ENCODE measurements around the gene PTH2R.

DNA sequence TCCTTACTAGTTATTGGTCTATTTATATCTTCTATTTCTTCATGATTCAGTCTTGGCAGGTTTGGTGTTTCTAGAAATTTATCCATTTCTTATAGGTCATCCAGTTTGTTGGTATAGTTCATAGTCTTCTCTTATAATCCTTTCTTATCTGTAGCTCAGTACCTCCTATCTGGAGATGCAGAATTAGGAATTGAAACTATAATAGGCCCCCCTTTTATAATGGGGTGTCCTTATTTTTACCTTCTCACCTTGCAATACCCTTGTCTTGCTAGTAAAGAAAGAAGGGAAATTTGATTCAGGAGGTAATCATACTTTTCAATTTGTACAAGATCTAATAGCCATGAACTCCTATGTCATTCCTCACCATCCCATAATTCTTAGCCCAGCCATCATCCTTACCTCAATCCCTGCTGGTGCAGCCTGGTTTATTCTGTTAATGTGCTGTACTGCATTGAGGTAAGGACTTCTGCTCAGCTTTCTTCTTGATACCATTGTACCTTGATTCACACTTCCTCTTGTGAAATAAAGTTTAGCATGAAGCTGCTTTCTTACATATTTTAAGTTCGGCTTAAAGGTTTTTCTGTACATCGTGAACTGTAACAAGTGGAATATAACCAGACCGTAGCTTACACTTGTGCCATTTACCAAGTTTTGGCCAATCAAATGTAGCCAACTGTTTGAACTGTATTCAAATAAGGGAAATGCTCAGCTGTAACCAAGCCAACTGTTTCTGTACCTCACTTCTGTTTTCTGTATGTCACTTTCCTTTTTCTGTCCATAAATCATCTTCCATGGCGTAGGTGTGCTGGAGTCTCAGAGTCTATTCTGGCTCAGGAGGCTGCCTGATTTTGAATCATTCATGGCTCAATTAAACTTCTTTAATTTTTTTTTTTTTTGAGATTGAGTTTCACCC is 40.1 kb upstream of the PTH2R start:
- TF ChIP-seq EZH2 (IDR thresholded peaks at IDR 0.05; ENCODE audit: low read depth, unreplicated experiment) (no peak), ZNF331 (CRISPR knock-in tag; IDR thresholded peaks at IDR 0.05; ENCODE audit: low read depth) (no peak), CREB1 (CRISPR knock-in tag; IDR thresholded peaks at IDR 0.05; ENCODE audit: low read depth) (no peak)
- TF ChIP-seq, protein P1, sequence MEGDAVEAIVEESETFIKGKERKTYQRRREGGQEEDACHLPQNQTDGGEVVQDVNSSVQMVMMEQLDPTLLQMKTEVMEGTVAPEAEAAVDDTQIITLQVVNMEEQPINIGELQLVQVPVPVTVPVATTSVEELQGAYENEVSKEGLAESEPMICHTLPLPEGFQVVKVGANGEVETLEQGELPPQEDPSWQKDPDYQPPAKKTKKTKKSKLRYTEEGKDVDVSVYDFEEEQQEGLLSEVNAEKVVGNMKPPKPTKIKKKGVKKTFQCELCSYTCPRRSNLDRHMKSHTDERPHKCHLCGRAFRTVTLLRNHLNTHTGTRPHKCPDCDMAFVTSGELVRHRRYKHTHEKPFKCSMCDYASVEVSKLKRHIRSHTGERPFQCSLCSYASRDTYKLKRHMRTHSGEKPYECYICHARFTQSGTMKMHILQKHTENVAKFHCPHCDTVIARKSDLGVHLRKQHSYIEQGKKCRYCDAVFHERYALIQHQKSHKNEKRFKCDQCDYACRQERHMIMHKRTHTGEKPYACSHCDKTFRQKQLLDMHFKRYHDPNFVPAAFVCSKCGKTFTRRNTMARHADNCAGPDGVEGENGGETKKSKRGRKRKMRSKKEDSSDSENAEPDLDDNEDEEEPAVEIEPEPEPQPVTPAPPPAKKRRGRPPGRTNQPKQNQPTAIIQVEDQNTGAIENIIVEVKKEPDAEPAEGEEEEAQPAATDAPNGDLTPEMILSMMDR (conservative IDR thresholded peaks at IDR 0.05; ENCODE audit: low read depth in 2 of 2): no peak
- TF ChIP-seq, protein P2, sequence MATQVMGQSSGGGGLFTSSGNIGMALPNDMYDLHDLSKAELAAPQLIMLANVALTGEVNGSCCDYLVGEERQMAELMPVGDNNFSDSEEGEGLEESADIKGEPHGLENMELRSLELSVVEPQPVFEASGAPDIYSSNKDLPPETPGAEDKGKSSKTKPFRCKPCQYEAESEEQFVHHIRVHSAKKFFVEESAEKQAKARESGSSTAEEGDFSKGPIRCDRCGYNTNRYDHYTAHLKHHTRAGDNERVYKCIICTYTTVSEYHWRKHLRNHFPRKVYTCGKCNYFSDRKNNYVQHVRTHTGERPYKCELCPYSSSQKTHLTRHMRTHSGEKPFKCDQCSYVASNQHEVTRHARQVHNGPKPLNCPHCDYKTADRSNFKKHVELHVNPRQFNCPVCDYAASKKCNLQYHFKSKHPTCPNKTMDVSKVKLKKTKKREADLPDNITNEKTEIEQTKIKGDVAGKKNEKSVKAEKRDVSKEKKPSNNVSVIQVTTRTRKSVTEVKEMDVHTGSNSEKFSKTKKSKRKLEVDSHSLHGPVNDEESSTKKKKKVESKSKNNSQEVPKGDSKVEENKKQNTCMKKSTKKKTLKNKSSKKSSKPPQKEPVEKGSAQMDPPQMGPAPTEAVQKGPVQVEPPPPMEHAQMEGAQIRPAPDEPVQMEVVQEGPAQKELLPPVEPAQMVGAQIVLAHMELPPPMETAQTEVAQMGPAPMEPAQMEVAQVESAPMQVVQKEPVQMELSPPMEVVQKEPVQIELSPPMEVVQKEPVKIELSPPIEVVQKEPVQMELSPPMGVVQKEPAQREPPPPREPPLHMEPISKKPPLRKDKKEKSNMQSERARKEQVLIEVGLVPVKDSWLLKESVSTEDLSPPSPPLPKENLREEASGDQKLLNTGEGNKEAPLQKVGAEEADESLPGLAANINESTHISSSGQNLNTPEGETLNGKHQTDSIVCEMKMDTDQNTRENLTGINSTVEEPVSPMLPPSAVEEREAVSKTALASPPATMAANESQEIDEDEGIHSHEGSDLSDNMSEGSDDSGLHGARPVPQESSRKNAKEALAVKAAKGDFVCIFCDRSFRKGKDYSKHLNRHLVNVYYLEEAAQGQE (IDR thresholded peaks at IDR 0.05; ENCODE audit: unreplicated experiment): no peak

Measured in GM23338 (cell line).